Ovary (tissue), 9 donors: ENCODE measurements around the gene KNDC1. TPM values are rescaled to one million over a fixed set of nuclear protein-coding genes. Genes with fewer than 3 reads are reported as not detected.

Experiments
- DNase-seq, 5 donors: peaks; one replicate each; pipeline ENCODE4 v3.0.0-alpha.2; 2019 to 2020
- H3K27ac ChIP-seq, 2 donors: fragments of 200-600 bp; one replicate each; pipeline versions ENCODE4 v1.5.1 to v1.8.0; 2019 to 2022
- H3K27me3 ChIP-seq: fragments of 200-600 bp; one replicate; pipeline ENCODE4 v1.8.0; 2022
- H3K36me3 ChIP-seq: fragments of 200-600 bp; sonication (generic); one replicate; pipeline ENCODE4 v1.5.1; 2019
- H3K4me1 ChIP-seq: one replicate; pipeline ENCODE4 v1.8.1; 2013; ENCODE audit warnings: mild to moderate bottlenecking, moderate library complexity; ENCODE audit not compliant: insufficient read depth
- H3K4me3 ChIP-seq: fragments of 200-600 bp; sonication (generic); one replicate; pipeline ENCODE4 v1.5.1; 2017
- H3K9me3 ChIP-seq, 2 donors: fragments of 200-600 bp in 1 of 2; sonication (generic) in 1 of 2; one replicate each; pipeline versions ENCODE4 v1.5.1 to v1.8.1; 2013 to 2019; ENCODE audit warnings: mild to moderate bottlenecking in 1 of 2, moderate library complexity in 1 of 2
- CTCF ChIP-seq, 3 donors: fragments of 450-650 bp in 2 of 3; fragments of 200-600 bp in 1 of 3; IDR thresholded peaks; one replicate each; pipeline versions ENCODE4 v1.5.1 to v1.8.0; 2016 to 2022; ENCODE audit warnings: antibody characterized with exemption in 3 of 3, mild to moderate bottlenecking in 1 of 3
- EP300 ChIP-seq: sonication (generic); formaldehyde crosslinking; IDR thresholded peaks from one replicate; pipeline ENCODE4 v1.6.1; 2017; ENCODE audit warnings: antibody characterized with exemption
- POLR2A ChIP-seq: fragments of 450-650 bp; IDR thresholded peaks from one replicate; pipeline ENCODE4 v1.6.1; 2017; ENCODE audit warnings: antibody characterized with exemption, mild to moderate bottlenecking, moderate library complexity
- WGBS, 3 donors: extraction: QIAGEN DNeasy Blood & Tissue Kit in 1 of 3; methylation state at CpG; one replicate each; pipeline versions ENCODE4 v1.1.5 to v1.1.7; 2013 to 2017; 5-methylcytosine and 5-hydroxymethylcytosine counted together
- intact Hi-C, 4 donors: fragments of 100-400 bp; cut with DNase I; formaldehyde crosslinking; loops; one replicate each; pipeline versions ENCODE4 v1.11.0 to v1.15.1; 2022 to 2023
- polyA plus RNA-seq, 2 donors: library from polyadenylated mRNA; stranded (reverse); fragments of 200-250 nt in 1 of 2; fragments of 350-450 nt in 1 of 2; fragmentation: Illumina TruSeq in 1 of 2; extraction: RNeasy Lipid Tissue Mini Kit (QIAGEN cat#74804) in 1 of 2; gene quantifications; one replicate each; pipeline ENCODE4 v1.2.3, GENCODE V29; 2013 to 2014
- total RNA-seq, 7 donors: library from RNA; depleted of rRNA in 2 of 7; stranded (reverse); fragments of >200 nt in 2 of 7; fragmentation: NEBNext Ultra II Directional in 3 of 7; extraction: Animal tissue kit (Norgen Biotek cat#: 25700) in 3 of 7; gene quantifications; one replicate each; pipeline versions ENCODE4 v1.1.0 to v1.2.4, GENCODE V29; 2016 to 2023
- donor health status: DM: no; HTN: no; CAD: no; lungs with moderate emphysema.
- donor health status: DM: no; HTN: no; CAD: no.
- donor health status: Bipolar disorder and iron deficiency.
- donor health status: DM: yes; HTN: yes; CAD: no.
- donor health status: DM: no; HTN: no; CAD: no.
- donor health status: DM: yes; HTN: yes; CAD: no.

The KNDC1 gene
- total and polyA plus RNA-seq, 9 donors: 0.67 to 34.9 (median 16.6) TPM

- Histone ChIP-seq H3K9me3 (no peaks in the 10 kb centered on the region), H3K27me3 (no peaks in the 10 kb centered on the region), H3K4me1 (peaks cover 55% of the 10 kb centered on the region), H3K36me3 (no peaks in the 10 kb centered on the region), H3K27ac (peak overlapping the region; percentile 86 to 97), H3K4me3 (no peak overlapping the region)
- DNase-seq: peak; percentile 74 to 88 (median 83)
- WGBS, 3 donors: 27 to 42% (median 32%) methylated on average over 22 to 28 of the region's 28 CpGs
- no peak for TF ChIP-seq POLR2A
- no peak for TF ChIP-seq EP300
- no peak for TF ChIP-seq CTCF (IDR thresholded peaks at IDR 0.05)
- intact Hi-C loops: no loop called here
These were observed 91.6 kb downstream of the KNDC1 start for GRCh38 chr10:133251388-133252222.

- Histone ChIP-seq H3K36me3 (no peaks in the 10 kb centered on the region), H3K4me1 (peaks cover 55% of the 10 kb centered on the region), H3K27me3 (no peaks in the 10 kb centered on the region), H3K27ac (peak overlapping the region in 1 of 2 donors; percentile 97), H3K4me3 (no peak overlapping the region), H3K9me3 (no peaks in the 10 kb centered on the region)
- intact Hi-C loops: no loop called here
- DNase-seq: no peak
- no peak for TF ChIP-seq EP300
- TF ChIP-seq CTCF (IDR thresholded peaks at IDR 0.05): no peak
- TF ChIP-seq POLR2A: no peak
- WGBS, 3 donors: 40 to 68% (median 42%) methylated on average over 9 to 12 of the region's 12 CpGs
These were observed 92.2 kb downstream of the KNDC1 start for GRCh38 chr10:133252223-133252552.

GRCh38 chr10:133253361-133253955 lies 93.4 kb downstream of the KNDC1 start:
- intact Hi-C loops: no loop called here
- peak overlapping the region; percentile 65 to 90 for H3K27ac ChIP-seq
- WGBS, 3 donors: 42 to 60% (median 42%) methylated on average over 22 of the region's 22 CpGs

More at GRCh38 chr10:133253361-133253955, 93.4 kb downstream of the KNDC1 start:
- TF ChIP-seq EP300 (no peak), POLR2A (no peak), CTCF (IDR thresholded peaks at IDR 0.05) (no peak)
- peaks cover 55% of the 10 kb centered on the region for H3K4me1 ChIP-seq
- H3K9me3 ChIP-seq: no peaks in the 10 kb centered on the region
- DNase-seq: peak; percentile 70 to 86 (median 76)
- no peaks in the 10 kb centered on the region for H3K27me3 ChIP-seq
- H3K4me3 ChIP-seq: no peak overlapping the region
- H3K36me3 ChIP-seq: no peaks in the 10 kb centered on the region
